ENCODE results near the gene KCNJ3. TPM values are rescaled to one million over a fixed set of nuclear protein-coding genes. Genes with fewer than 3 reads are reported as not detected.

The KCNJ3 gene
- total RNA-seq, 1 experiment from 2014 or later: 0.11 TPM

GRCh38 chr2:154710685-154711084, 12.2 kb downstream of the KCNJ3 start:
- H3K27ac Mint-ChIP-seq: no peak overlapping the region
- Histone ChIP-seq H3K56ac (ENCODE audit: insufficient read length, low read depth, low read length) (no peak overlapping the region), H3K14ac (ENCODE audit: insufficient read depth, low read length) (no peak overlapping the region), H4K20me1 (ENCODE audit: control insufficient read depth, insufficient read depth, insufficient read length) (no peaks in the 10 kb centered on the region), H3K79me1 (ENCODE audit: insufficient read depth, low read depth, low read length, poor library complexity, severe bottlenecking) (no peaks in the 10 kb centered on the region), H3K4me1 (ENCODE audit: insufficient read depth, low read length) (no peaks in the 10 kb centered on the region), H2AK5ac (ENCODE audit: insufficient read length, low read length) (no peak overlapping the region), H3K23me2 (ENCODE audit: insufficient read length, low read depth, low read length, poor library complexity, severe bottlenecking) (no peaks in the 10 kb centered on the region), H2BK15ac (ENCODE audit: low read depth, low read length) (no peak overlapping the region), H4K8ac (replicated peaks; ENCODE audit: insufficient read length, low read depth, low read length) (no peak overlapping the region), H3K27me3 (ENCODE audit: insufficient read depth, low read length) (no peaks in the 10 kb centered on the region), H3T11ph (ENCODE audit: low read length) (no peak overlapping the region), H2AFZ (ENCODE audit: low read length) (no peak overlapping the region), H4K91ac (ENCODE audit: insufficient read length, low read depth, low read length) (no peak overlapping the region), H2BK20ac (ENCODE audit: low read depth, low read length, poor library complexity, severe bottlenecking) (no peak overlapping the region), H3K4ac (ENCODE audit: low read depth, low read length) (no peak overlapping the region), H3K79me2 (ENCODE audit: insufficient read depth, low read length) (no peaks in the 10 kb centered on the region), H3K9ac (ENCODE audit: extremely low read depth, insufficient read length, low read length) (no peak overlapping the region), H2BK5ac (ENCODE audit: insufficient read length, low read length) (no peak overlapping the region), H3K4me2 (ENCODE audit: insufficient read depth, insufficient read length, low read length) (no peak overlapping the region), H3K9me3 (ENCODE audit: control insufficient read depth, low read depth, low read length) (no peaks in the 10 kb centered on the region), H2BK120ac (ENCODE audit: low read depth, low read length, poor library complexity, severe bottlenecking) (no peak overlapping the region), H4K5ac (ENCODE audit: insufficient read length, low read depth, low read length) (no peak overlapping the region), H2BK12ac (ENCODE audit: insufficient read length, low read depth, low read length) (no peak overlapping the region), H3K23ac (ENCODE audit: insufficient read length, low read depth, low read length) (no peak overlapping the region), H3K18ac (ENCODE audit: insufficient read length, low read depth, low read length) (no peak overlapping the region), H3K27ac (ENCODE audit: insufficient read length, low read depth, low read length) (no peak overlapping the region)
- no CpG with 5 or more reads among the region's 2 CpGs for WGBS (ENCODE audit: extremely low coverage, insufficient read length, low lambda C conversion rate)
- no peak for DNase-seq
- no peaks in the 10 kb centered on the region for H3K27me3 Mint-ChIP-seq (ENCODE audit: low read depth)
- no peaks in the 10 kb centered on the region for H3K36me3 Mint-ChIP-seq (ENCODE audit: insufficient read depth in 1 of 3, low read depth in 3 of 3)
- no peaks in the 10 kb centered on the region for H3K9me3 Mint-ChIP-seq
- TF ChIP-seq, protein P1, sequence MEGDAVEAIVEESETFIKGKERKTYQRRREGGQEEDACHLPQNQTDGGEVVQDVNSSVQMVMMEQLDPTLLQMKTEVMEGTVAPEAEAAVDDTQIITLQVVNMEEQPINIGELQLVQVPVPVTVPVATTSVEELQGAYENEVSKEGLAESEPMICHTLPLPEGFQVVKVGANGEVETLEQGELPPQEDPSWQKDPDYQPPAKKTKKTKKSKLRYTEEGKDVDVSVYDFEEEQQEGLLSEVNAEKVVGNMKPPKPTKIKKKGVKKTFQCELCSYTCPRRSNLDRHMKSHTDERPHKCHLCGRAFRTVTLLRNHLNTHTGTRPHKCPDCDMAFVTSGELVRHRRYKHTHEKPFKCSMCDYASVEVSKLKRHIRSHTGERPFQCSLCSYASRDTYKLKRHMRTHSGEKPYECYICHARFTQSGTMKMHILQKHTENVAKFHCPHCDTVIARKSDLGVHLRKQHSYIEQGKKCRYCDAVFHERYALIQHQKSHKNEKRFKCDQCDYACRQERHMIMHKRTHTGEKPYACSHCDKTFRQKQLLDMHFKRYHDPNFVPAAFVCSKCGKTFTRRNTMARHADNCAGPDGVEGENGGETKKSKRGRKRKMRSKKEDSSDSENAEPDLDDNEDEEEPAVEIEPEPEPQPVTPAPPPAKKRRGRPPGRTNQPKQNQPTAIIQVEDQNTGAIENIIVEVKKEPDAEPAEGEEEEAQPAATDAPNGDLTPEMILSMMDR (conservative IDR thresholded peaks at IDR 0.05): no peak
- no peak overlapping the region for H3K4me3 Mint-ChIP-seq
- H3K4me1 Mint-ChIP-seq: peaks cover 8 to 9% of the 10 kb centered on the region in 2 experiments
